HEK293 (cell line): ENCODE data around the gene ZNF70.

Experiments used
- CTCF ChIA-PET: fragments of 350-600 bp; formaldehyde crosslinking; extraction: SDS; loops from one replicate; lab custom pipeline; 2021; ENCODE audit warnings: antibody characterized with exemption; lab: Yijun Ruan, JAX
- POLR2A ChIA-PET: fragments of 300-600 bp; formaldehyde crosslinking; extraction: SDS; loops from one replicate; lab custom pipeline; 2020; ENCODE audit warnings: antibody characterized with exemption, inconsistent platforms; lab: Yijun Ruan, JAX
- H3K27ac ChIP-seq: fragments of 200-500 bp; sonication (Bioruptor generic); 2 replicates; pipeline ENCODE4 v1.5.1; 2014; ENCODE audit warnings: low read depth, low read length, control low read depth, inconsistent platforms; ENCODE audit errors: extremely low read depth
- H3K36me3 ChIP-seq, 2 experiments: fragments of 200-500 bp in 1 of 2; sonication (Bioruptor generic) in 1 of 2; 1 replicate in 1 of 2; 2 replicates in 1 of 2; pipeline ENCODE4 v1.5.1; 2014 to 2017; ENCODE audit warnings: inconsistent platforms in 2 of 2, low read length in 2 of 2; ENCODE audit not compliant: control insufficient read depth in 2 of 2, insufficient read depth in 1 of 2
- H3K4me1 ChIP-seq: fragments of 200-500 bp; sonication (Bioruptor generic); 2 replicates; pipeline ENCODE4 v1.5.1; 2014; ENCODE audit warnings: mild to moderate bottlenecking, low read length, inconsistent platforms; ENCODE audit not compliant: control insufficient read depth, insufficient read depth
- H3K4me3 ChIP-seq: 2 replicates; pipeline ENCODE4 v1.5.1; 2011; ENCODE audit warnings: low read depth, mild to moderate bottlenecking, control low read depth, low read length, moderate library complexity
- H3K9me3 ChIP-seq: fragments of 200-500 bp; sonication (Bioruptor generic); 2 replicates; pipeline ENCODE4 v1.5.1; 2014; ENCODE audit warnings: low read depth, low read length, inconsistent platforms; ENCODE audit not compliant: control insufficient read depth, insufficient read depth
- GLIS2 ChIP-seq: fragments of 450-650 bp; formaldehyde crosslinking; IDR thresholded peaks from 2 replicates; pipeline ENCODE4 v1.5.1; 2016; ENCODE audit warnings: missing biosample characterization, missing genetic modification characterization
- TRIM28 ChIP-seq: IDR thresholded peaks from 2 replicates; pipeline ENCODE4 v1.6.1; 2011; ENCODE audit warnings: low read length, control low read depth, borderline replicate concordance
- TSHZ1 ChIP-seq: fragments of 450-650 bp; formaldehyde crosslinking; IDR thresholded peaks from 2 replicates; pipeline ENCODE4 v1.5.1; 2016; ENCODE audit warnings: missing biosample characterization, missing genetic modification characterization, borderline replicate concordance
- YY1 ChIP-seq: fragments of 450-650 bp; formaldehyde crosslinking; IDR thresholded peaks from 2 replicates; pipeline ENCODE4 v1.5.1; 2018; ENCODE audit warnings: missing biosample characterization, missing genetic modification characterization
- ZBTB11 ChIP-seq: fragments of 450-650 bp; formaldehyde crosslinking; conservative IDR thresholded peaks from 2 replicates; pipeline ENCODE4 v1.5.1; 2016; ENCODE audit warnings: low read depth, missing biosample characterization, missing genetic modification characterization
- ZFP41 ChIP-seq: fragments of 450-650 bp; formaldehyde crosslinking; IDR thresholded peaks from 2 replicates; pipeline ENCODE4 v1.5.1; 2016; ENCODE audit warnings: missing biosample characterization, missing genetic modification characterization, borderline replicate concordance
- ZFP69B ChIP-seq: fragments of 450-650 bp; formaldehyde crosslinking; IDR thresholded peaks from 2 replicates; pipeline ENCODE4 v1.5.1; 2016; ENCODE audit warnings: missing biosample characterization, missing genetic modification characterization
- ZNF121 ChIP-seq: fragments of 450-650 bp; formaldehyde crosslinking; IDR thresholded peaks from 2 replicates; pipeline ENCODE4 v1.5.1; 2016; ENCODE audit warnings: missing biosample characterization, missing genetic modification characterization
- ZNF394 ChIP-seq: fragments of 450-650 bp; formaldehyde crosslinking; IDR thresholded peaks from 2 replicates; pipeline ENCODE4 v1.5.1; 2016; ENCODE audit warnings: missing biosample characterization, missing genetic modification characterization, mild to moderate bottlenecking, moderate library complexity, borderline replicate concordance
- ZNF518A ChIP-seq: fragments of 450-650 bp; formaldehyde crosslinking; conservative IDR thresholded peaks from 2 replicates; pipeline ENCODE4 v1.5.1; 2016; ENCODE audit warnings: low read depth, missing biosample characterization, missing genetic modification characterization
- ZNF624 ChIP-seq: fragments of 450-650 bp; formaldehyde crosslinking; IDR thresholded peaks from 2 replicates; pipeline ENCODE4 v1.5.1; 2017; ENCODE audit warnings: missing biosample characterization, missing genetic modification characterization
- ZNF777 ChIP-seq: fragments of 450-650 bp; formaldehyde crosslinking; IDR thresholded peaks from 2 replicates; pipeline ENCODE4 v1.5.1; 2017; ENCODE audit warnings: missing biosample characterization, missing genetic modification characterization, borderline replicate concordance
- ZSCAN4 ChIP-seq: fragments of 450-650 bp; formaldehyde crosslinking; IDR thresholded peaks from 2 replicates; pipeline ENCODE4 v1.5.1; 2017; ENCODE audit warnings: missing biosample characterization, missing genetic modification characterization
- TF ChIP-seq, protein P1 (sequence below): IDR thresholded peaks from 2 replicates; pipeline ENCODE4 v1.6.1; 2011; ENCODE audit warnings: mild to moderate bottlenecking, low read depth, low read length, borderline replicate concordance

Gene ZNF70

DNA sequence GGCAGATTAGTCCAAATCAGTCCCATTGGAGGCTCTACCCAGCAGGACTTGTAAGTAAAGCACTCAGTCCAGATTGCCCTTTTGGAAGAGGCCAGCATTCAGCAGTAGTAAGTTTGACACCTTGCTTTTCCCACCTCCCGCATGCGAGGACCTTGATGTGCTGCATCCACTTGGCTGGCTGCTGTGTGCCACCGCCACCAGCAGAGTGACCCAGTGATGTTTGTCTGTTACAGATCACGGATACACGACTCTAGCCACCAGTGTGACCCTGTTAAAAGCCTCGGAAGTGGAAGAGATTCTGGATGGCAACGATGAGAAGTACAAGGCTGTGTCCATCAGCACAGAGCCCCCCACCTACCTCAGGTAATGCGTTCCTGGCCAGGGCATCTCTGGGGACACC is 42.4 kb upstream of the ZNF70 start:
- Histone ChIP-seq H3K27ac (no peak overlapping the region), H3K36me3 (peaks cover 59 to 71% of the 10 kb centered on the region in 2 experiments), H3K4me3 (no peak overlapping the region), H3K4me1 (peaks cover 4% of the 10 kb centered on the region), H3K9me3 (no peaks in the 10 kb centered on the region)
- CTCF ChIA-PET, result interaction anchor here (0.6 to 1.2 kb wide), 2 partner anchors 18 to 20 kb away, joined by 4 to 6 read pairs; no protein-coding TSS in a partner anchor
- no peak for TF ChIP-seq ZFP41
- no peak for TF ChIP-seq TRIM28
- TF ChIP-seq YY1, result no peak
- TF ChIP-seq ZNF121, result no peak
- TF ChIP-seq, protein P1, sequence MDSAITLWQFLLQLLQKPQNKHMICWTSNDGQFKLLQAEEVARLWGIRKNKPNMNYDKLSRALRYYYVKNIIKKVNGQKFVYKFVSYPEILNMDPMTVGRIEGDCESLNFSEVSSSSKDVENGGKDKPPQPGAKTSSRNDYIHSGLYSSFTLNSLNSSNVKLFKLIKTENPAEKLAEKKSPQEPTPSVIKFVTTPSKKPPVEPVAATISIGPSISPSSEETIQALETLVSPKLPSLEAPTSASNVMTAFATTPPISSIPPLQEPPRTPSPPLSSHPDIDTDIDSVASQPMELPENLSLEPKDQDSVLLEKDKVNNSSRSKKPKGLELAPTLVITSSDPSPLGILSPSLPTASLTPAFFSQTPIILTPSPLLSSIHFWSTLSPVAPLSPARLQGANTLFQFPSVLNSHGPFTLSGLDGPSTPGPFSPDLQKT, result no peak
- no peak for TF ChIP-seq GLIS2 (tag by site-specific recombination)
- no peak for TF ChIP-seq ZNF777 (tag by site-specific recombination)
- no peak for TF ChIP-seq ZNF624 (tag by site-specific recombination)
- TF ChIP-seq TSHZ1 (tag by site-specific recombination), result no peak
- TF ChIP-seq ZFP69B (tag by site-specific recombination), result no peak
- no peak for TF ChIP-seq ZNF394 (tag by site-specific recombination)
- TF ChIP-seq ZBTB11 (tag by site-specific recombination), result no peak
- TF ChIP-seq ZSCAN4 (tag by site-specific recombination), result no peak
- no peak for TF ChIP-seq ZNF518A (tag by site-specific recombination)
- POLR2A ChIA-PET, result no interaction called here
